ENCODE results near the gene NPAS4. TPM values are rescaled to one million over a fixed set of nuclear protein-coding genes. Genes with fewer than 3 reads are reported as not detected.
A peak's percentile ranks its signal among the peaks of the same experiment; 100 is the strongest.
"Not testable (repeated sequence)": the region's sequence is repeated elsewhere in the genome, so short reads cannot be mapped to it uniquely, and the experiment has no call there.

Gene NPAS4
- total RNA-seq, 4 donors from 2014 or later, result 0.27 to 2.6 (median 0.93) TPM; not detected in 1

GRCh38 chr11:66421492-66422205 lies 814 bp downstream of the NPAS4 start:
- Histone ChIP-seq H3K9me3 (no peaks in the 10 kb centered on the region), H3K27ac (peak overlapping the region in 3 of 4 donors; percentile 53 to 58 (median 57)), H3K4me3 (no peak overlapping the region), H3K36me3 (peaks cover 0 to 46% of the 10 kb centered on the region in 2 donors), H3K27me3 (no peaks in the 10 kb centered on the region), H3K4me1 (peaks cover 0 to 44% (median 21%) of the 10 kb centered on the region in 3 donors)
- peak; percentile 91 for ATAC-seq
- 43 to 74% methylated on average over 5 to 8 of the region's 38 CpGs for WGBS, 2 donors (ENCODE audit: low coverage in 1 of 2)
- TF ChIP-seq POLR2A (IDR thresholded peaks at IDR 0.05) (no peak), EP300 (IDR thresholded peaks at IDR 0.05) (no peak), POLR2AphosphoS5 (IDR thresholded peaks at IDR 0.05) (peak; percentile 85), CTCF (IDR thresholded peaks at IDR 0.05) (peak in 1 of 4 experiments; percentile 15)

GRCh38 chr11:66426314-66426713 lies 5.5 kb downstream of the NPAS4 start:
- H3K9me3 ChIP-seq, result no peaks in the 10 kb centered on the region
- no peaks in the 10 kb centered on the region for H3K27me3 ChIP-seq
- H3K27ac ChIP-seq, result no peak overlapping the region
- H3K4me1 ChIP-seq, result peaks cover 0 to 5% (median 0%) of the 10 kb centered on the region in 3 donors
- H3K36me3 ChIP-seq, result peaks cover 0 to 56% of the 10 kb centered on the region in 2 donors
- no peak overlapping the region for H3K4me3 ChIP-seq
- TF ChIP-seq CTCF (IDR thresholded peaks at IDR 0.05) (no peak), POLR2AphosphoS5 (IDR thresholded peaks at IDR 0.05) (no peak), EP300 (IDR thresholded peaks at IDR 0.05) (no peak), POLR2A (IDR thresholded peaks at IDR 0.05) (no peak)
- 63% methylated on average over 3 of the region's 23 CpGs; no CpG with 5 or more reads in 1 of the 2 donors for WGBS, 2 donors (ENCODE audit: low coverage in 1 of 2)
- no peak for ATAC-seq

GRCh38 chr11:66428933-66429332 lies 8.1 kb downstream of the NPAS4 start:
- ATAC-seq, result no peak
- 81 to 91% methylated on average over 2 of the region's 2 CpGs for WGBS, 2 donors (ENCODE audit: low coverage in 1 of 2)
- H3K27ac ChIP-seq, result no peak overlapping the region
- no peak overlapping the region for H3K4me3 ChIP-seq
- H3K4me1 ChIP-seq, result peaks cover 0 to 3% (median 0%) of the 10 kb centered on the region in 3 donors
- no peak for TF ChIP-seq POLR2A (IDR thresholded peaks at IDR 0.05)
- no peak for TF ChIP-seq POLR2AphosphoS5 (IDR thresholded peaks at IDR 0.05)
- TF ChIP-seq EP300 (IDR thresholded peaks at IDR 0.05), result no peak
- no peak for TF ChIP-seq CTCF (IDR thresholded peaks at IDR 0.05)
- H3K9me3 ChIP-seq, result no peaks in the 10 kb centered on the region
- H3K27me3 ChIP-seq, result no peaks in the 10 kb centered on the region
- H3K36me3 ChIP-seq, result peaks cover 0 to 61% of the 10 kb centered on the region in 2 donors

- WGBS, 2 donors (ENCODE audit: low coverage in 1 of 2), result 14 to 23% methylated on average over 3 to 9 of the region's 9 CpGs
- peak in 3 of 4 experiments; percentile 87 to 89 (median 87) for TF ChIP-seq CTCF (IDR thresholded peaks at IDR 0.05)
- TF ChIP-seq POLR2AphosphoS5 (IDR thresholded peaks at IDR 0.05), result no peak
- no peak for TF ChIP-seq POLR2A (IDR thresholded peaks at IDR 0.05)
- no peaks in the 10 kb centered on the region for H3K27me3 ChIP-seq
- ATAC-seq, result peak; percentile 80
- H3K27ac ChIP-seq, result no peak overlapping the region
- H3K9me3 ChIP-seq, result no peaks in the 10 kb centered on the region
- H3K36me3 ChIP-seq, result peaks cover 0 to 61% of the 10 kb centered on the region in 2 donors
- peaks cover 0 to 3% (median 0%) of the 10 kb centered on the region in 3 donors for H3K4me1 ChIP-seq
- no peak overlapping the region for H3K4me3 ChIP-seq
Observed at GRCh38 chr11:66429983-66430602, 9.3 kb downstream of the NPAS4 start.

GRCh38 chr11:66431287-66431686 lies 10.5 kb downstream of the NPAS4 start:
- not testable (repeated sequence) for H3K9me3 ChIP-seq, ATAC-seq, H3K4me3 ChIP-seq, H3K27ac ChIP-seq, H3K27me3 ChIP-seq, H3K4me1 ChIP-seq
- peaks cover 0 to 61% of the 10 kb centered on the region in 2 donors for H3K36me3 ChIP-seq

GRCh38 chr11:66431871-66432329 lies 11.1 kb downstream of the NPAS4 start:
- not testable (repeated sequence) for H3K27me3 ChIP-seq, H3K9me3 ChIP-seq, ATAC-seq, H3K27ac ChIP-seq, H3K4me1 ChIP-seq, H3K4me3 ChIP-seq
- H3K36me3 ChIP-seq, result peaks cover 0 to 61% of the 10 kb centered on the region in 2 donors
- WGBS, 2 donors (ENCODE audit: low coverage in 1 of 2), result 85 to 93% methylated on average over 2 to 8 of the region's 8 CpGs

Data from gastroesophageal sphincter (tissue), 4 donors.